ENCODE results near the gene LENG8. TPM values are rescaled to one million over a fixed set of nuclear protein-coding genes. Genes with fewer than 3 reads are reported as not detected.
A peak's percentile ranks its signal among the peaks of the same experiment; 100 is the strongest.

The LENG8 gene
- total and polyA plus RNA-seq, 10 of the 15 experiments (the other 5 are each of a cell fraction or from before 2014, with no cell fraction given) = 2.3 to 145 (median 34.4) TPM

DNA sequence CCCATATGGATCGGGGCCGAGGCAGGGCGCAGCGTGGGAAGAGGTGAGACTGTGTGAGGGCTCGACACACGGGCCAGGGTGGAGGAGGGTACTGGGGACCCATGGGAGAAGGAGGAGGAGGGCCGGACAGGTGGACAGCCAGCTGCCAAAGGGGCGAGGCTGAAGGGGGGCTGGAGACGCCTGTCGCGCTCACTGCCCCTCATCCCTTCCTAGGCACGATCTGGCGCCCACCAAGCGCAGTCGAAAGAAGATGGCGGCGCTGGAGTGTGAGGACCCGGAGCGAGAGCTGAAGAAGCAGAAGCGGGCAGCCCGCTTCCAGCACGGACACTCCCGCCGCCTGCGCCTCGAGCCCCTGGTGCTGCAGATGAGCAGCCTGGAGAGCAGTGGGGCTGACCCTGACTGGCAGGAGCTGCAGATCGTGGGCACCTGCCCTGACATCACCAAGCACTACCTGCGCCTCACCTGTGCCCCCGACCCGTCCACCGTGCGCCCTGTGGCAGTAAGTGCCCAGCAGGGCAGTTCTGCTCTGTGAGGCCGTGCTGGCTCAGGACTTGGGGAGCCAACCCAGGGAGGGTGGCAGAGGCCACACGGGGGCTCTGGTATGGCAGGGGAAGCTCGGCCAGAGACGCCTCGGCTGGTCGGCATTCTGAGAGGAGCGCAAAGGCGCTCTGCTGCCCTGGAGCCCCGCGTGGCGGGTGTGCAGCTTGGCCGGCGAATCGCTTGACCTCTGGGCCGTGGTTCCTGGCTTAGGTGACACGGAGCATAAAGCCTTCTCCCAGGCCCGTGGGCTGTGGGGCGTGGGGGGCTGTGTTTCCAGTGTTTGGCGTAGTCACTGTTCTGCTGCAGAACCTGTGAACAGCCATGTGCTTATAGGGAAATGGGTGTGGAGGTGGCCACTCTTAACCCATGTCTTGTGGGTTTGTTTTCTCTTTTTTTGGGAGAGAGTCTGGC is 7.7 kb downstream of the LENG8 start:
- Histone ChIP-seq H3K27me3 (replicated peaks in 1 of 2; ENCODE audit: control insufficient read depth in 2 of 2, insufficient read depth in 2 of 2, low read length in 1 of 2) (no peaks in the 10 kb centered on the region), H4K20me1 (ENCODE audit: control insufficient read depth, insufficient read depth) (no peaks in the 10 kb centered on the region; the same call in 1 of the 2 replicates), H2AFZ (ENCODE audit: control insufficient read depth, low read depth, low read length) (no peak overlapping the region), H3K79me2 (ENCODE audit: control insufficient read depth, insufficient read depth, low read length) (peaks cover 9% of the 10 kb centered on the region), H3K27ac (ENCODE audit: control insufficient read depth, insufficient read depth) (no peak overlapping the region), H3K9me3 (replicated peaks; ENCODE audit: control insufficient read depth, insufficient read depth, low read length) (no peaks in the 10 kb centered on the region), H3K4me2 (ENCODE audit: control insufficient read depth, insufficient read depth) (no peak overlapping the region), H3K9ac (ENCODE audit: control insufficient read depth, insufficient read depth, low read length) (no peak overlapping the region), H3K36me3 (ENCODE audit: control insufficient read depth in 2 of 2, insufficient read depth in 2 of 2, low read length in 1 of 2) (peaks cover 23 to 77% of the 10 kb centered on the region in 2 experiments), H3K4me3 (no peak overlapping the region), H3K4me1 (ENCODE audit: control insufficient read depth, insufficient read depth, low read length) (no peaks in the 10 kb centered on the region)
- intact Hi-C loops (cut with micrococcal nuclease; ENCODE audit: unreplicated experiment) (no loop called here), in situ Hi-C loops (cut with MboI) (no loop called here)
- SMC1A ChIA-PET (ENCODE audit: uncharacterized antibody, unreplicated experiment) = no interaction called here
- no TSS peak for BruUV-seq (replicated peaks)
- DNase-seq (ENCODE audit: low read depth, low spot score) = no peak
- peak; percentile 26; the same call in 1 of the 2 replicates for TF ChIP-seq POLR2AphosphoS5 (IDR thresholded peaks at IDR 0.05; ENCODE audit: low read length)
- no peak for TF ChIP-seq RAD21 (IDR thresholded peaks at IDR 0.05; ENCODE audit: insufficient read depth, low read depth, low read length)
- no peak for FAIRE-seq
- no peak for ATAC-seq
- WGBS (ENCODE audit: insufficient coverage, insufficient replicate concordance, low lambda C conversion rate, missing lambda C conversion rate) = 96% methylated on average over 46 of the region's 51 CpGs
- CTCF ChIA-PET = no interaction called here
- POLR2A ChIA-PET = no interaction called here
- RAD21 ChIA-PET (ENCODE audit: unreplicated experiment) = no interaction called here

DNA sequence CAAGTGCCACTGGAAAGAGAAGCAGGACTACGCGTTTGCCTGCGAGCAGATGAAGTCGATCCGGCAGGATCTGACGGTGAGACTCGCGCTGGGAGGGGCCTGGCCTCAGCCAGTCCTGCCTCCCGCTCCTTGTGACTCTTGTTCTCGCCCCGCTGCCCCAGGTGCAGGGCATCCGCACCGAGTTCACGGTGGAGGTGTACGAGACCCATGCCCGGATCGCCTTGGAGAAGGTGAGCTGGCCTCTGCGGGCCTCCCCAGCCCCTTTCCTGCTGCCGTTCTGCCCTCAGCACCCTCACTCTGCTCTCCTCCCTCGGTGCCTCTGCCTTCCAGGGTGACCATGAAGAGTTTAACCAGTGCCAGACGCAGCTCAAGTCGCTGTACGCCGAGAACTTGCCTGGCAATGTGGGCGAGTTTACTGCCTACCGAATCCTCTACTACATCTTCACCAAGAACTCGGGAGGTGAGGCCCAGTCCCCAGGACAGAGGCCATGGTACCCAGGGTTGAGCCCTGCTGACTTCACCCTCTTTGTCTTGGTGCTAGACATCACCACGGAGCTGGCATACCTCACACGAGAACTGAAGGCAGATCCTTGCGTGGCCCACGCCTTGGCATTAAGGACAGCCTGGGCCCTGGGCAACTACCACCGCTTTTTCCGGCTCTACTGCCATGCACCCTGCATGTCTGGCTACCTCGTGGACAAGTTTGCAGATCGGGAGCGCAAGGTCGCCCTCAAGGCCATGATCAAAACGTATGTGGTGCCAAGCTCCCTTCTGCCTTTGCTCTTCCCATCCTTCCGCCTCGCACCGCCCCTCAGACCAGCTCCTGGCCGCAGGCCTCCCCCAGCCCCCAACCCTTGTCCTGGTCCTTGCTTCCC is 9.0 kb downstream of the LENG8 start:
- ATAC-seq (no peak), DNase-seq (ENCODE audit: low read depth, low spot score) (no peak), FAIRE-seq (no peak)
- BruUV-seq (replicated peaks) = no TSS peak
- CTCF ChIA-PET = no interaction called here
- SMC1A ChIA-PET (ENCODE audit: uncharacterized antibody, unreplicated experiment) = no interaction called here
- intact Hi-C loops (cut with micrococcal nuclease; ENCODE audit: unreplicated experiment) (no loop called here), in situ Hi-C loops (cut with MboI) (no loop called here)
- H3K4me1 ChIP-seq (ENCODE audit: control insufficient read depth, insufficient read depth, low read length) = peaks cover 11% of the 10 kb centered on the region
- no peak overlapping the region for H3K27ac ChIP-seq (ENCODE audit: control insufficient read depth, insufficient read depth)
- H3K9me3 ChIP-seq (replicated peaks; ENCODE audit: control insufficient read depth, insufficient read depth, low read length) = no peaks in the 10 kb centered on the region
- 94% methylated on average over 42 of the region's 42 CpGs for WGBS (ENCODE audit: insufficient coverage, insufficient replicate concordance, low lambda C conversion rate, missing lambda C conversion rate)
- H3K4me2 ChIP-seq (ENCODE audit: control insufficient read depth, insufficient read depth) = no peak overlapping the region
- peaks cover 21 to 72% of the 10 kb centered on the region in 2 experiments for H3K36me3 ChIP-seq (ENCODE audit: control insufficient read depth in 2 of 2, insufficient read depth in 2 of 2, low read length in 1 of 2)
- H3K27me3 ChIP-seq (replicated peaks in 1 of 2; ENCODE audit: control insufficient read depth in 2 of 2, insufficient read depth in 2 of 2, low read length in 1 of 2) = no peaks in the 10 kb centered on the region
- H3K79me2 ChIP-seq (ENCODE audit: control insufficient read depth, insufficient read depth, low read length) = peaks cover 12% of the 10 kb centered on the region
- no peaks in the 10 kb centered on the region; the same call in 1 of the 2 replicates for H4K20me1 ChIP-seq (ENCODE audit: control insufficient read depth, insufficient read depth)
- RAD21 ChIA-PET (ENCODE audit: unreplicated experiment) = no interaction called here
- no peak overlapping the region for H2AFZ ChIP-seq (ENCODE audit: control insufficient read depth, low read depth, low read length)
- H3K9ac ChIP-seq (ENCODE audit: control insufficient read depth, insufficient read depth, low read length) = no peak overlapping the region
- POLR2A ChIA-PET = no interaction called here
- H3K4me3 ChIP-seq = no peak overlapping the region
- TF ChIP-seq MEF2A (IDR thresholded peaks at IDR 0.05; ENCODE audit: insufficient read depth, low read depth, low read length) (no peak), POLR2A (IDR thresholded peaks at IDR 0.05; ENCODE audit: low read depth, low read length) (no peak; the same call in 1 of the 2 replicates), TARDBP (IDR thresholded peaks at IDR 0.05; ENCODE audit: borderline replicate concordance) (no peak), SREBF2 (IDR thresholded peaks at IDR 0.05; ENCODE audit: low read length) (no peak), NFXL1 (IDR thresholded peaks at IDR 0.05; ENCODE audit: borderline replicate concordance) (no peak), KLF5 (IDR thresholded peaks at IDR 0.05; ENCODE audit: partially characterized antibody) (no peak), POLR2AphosphoS2 (IDR thresholded peaks at IDR 0.05; ENCODE audit: low read depth, low read length) (no peak), SIX5 (IDR thresholded peaks at IDR 0.05; ENCODE audit: low read depth, low read length, severe bottlenecking) (no peak), TBL1XR1 (IDR thresholded peaks at IDR 0.05; ENCODE audit: low read depth, low read length) (no peak), CREB1 (IDR thresholded peaks at IDR 0.05; ENCODE audit: low read depth) (no peak), BMI1 (IDR thresholded peaks at IDR 0.05; ENCODE audit: borderline replicate concordance) (no peak), NFIC (IDR thresholded peaks at IDR 0.05; ENCODE audit: low read depth, low read length) (no peak), RB1 (IDR thresholded peaks at IDR 0.05; ENCODE audit: borderline replicate concordance) (no peak)
- TF ChIP-seq, protein P1, sequence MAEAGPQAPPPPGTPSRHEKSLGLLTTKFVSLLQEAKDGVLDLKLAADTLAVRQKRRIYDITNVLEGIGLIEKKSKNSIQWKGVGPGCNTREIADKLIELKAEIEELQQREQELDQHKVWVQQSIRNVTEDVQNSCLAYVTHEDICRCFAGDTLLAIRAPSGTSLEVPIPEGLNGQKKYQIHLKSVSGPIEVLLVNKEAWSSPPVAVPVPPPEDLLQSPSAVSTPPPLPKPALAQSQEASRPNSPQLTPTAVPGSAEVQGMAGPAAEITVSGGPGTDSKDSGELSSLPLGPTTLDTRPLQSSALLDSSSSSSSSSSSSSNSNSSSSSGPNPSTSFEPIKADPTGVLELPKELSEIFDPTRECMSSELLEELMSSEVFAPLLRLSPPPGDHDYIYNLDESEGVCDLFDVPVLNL (IDR thresholded peaks at IDR 0.05; ENCODE audit: low read depth, low read length) = no peak

All from GM12878 (cell line).